A549 treated with dexamethasone at 1 μM for 4 hours (cell line): ENCODE results near the gene TCL1B. TPM values are rescaled to one million over a fixed set of nuclear protein-coding genes. Genes with fewer than 3 reads are reported as not detected.

Experiments
- total RNA-seq: library from RNA; stranded (reverse); fragments of 200-300 nt; extraction: Qiagen RNA extraction; gene quantifications from 5 replicates; pipeline ENCODE4 v1.2.3, GENCODE V29; 2022

Gene TCL1B, protein sequence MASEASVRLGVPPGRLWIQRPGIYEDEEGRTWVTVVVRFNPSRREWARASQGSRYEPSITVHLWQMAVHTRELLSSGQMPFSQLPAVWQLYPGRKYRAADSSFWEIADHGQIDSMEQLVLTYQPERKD
- not detected in 5 replicates for total RNA-seq

DNA sequence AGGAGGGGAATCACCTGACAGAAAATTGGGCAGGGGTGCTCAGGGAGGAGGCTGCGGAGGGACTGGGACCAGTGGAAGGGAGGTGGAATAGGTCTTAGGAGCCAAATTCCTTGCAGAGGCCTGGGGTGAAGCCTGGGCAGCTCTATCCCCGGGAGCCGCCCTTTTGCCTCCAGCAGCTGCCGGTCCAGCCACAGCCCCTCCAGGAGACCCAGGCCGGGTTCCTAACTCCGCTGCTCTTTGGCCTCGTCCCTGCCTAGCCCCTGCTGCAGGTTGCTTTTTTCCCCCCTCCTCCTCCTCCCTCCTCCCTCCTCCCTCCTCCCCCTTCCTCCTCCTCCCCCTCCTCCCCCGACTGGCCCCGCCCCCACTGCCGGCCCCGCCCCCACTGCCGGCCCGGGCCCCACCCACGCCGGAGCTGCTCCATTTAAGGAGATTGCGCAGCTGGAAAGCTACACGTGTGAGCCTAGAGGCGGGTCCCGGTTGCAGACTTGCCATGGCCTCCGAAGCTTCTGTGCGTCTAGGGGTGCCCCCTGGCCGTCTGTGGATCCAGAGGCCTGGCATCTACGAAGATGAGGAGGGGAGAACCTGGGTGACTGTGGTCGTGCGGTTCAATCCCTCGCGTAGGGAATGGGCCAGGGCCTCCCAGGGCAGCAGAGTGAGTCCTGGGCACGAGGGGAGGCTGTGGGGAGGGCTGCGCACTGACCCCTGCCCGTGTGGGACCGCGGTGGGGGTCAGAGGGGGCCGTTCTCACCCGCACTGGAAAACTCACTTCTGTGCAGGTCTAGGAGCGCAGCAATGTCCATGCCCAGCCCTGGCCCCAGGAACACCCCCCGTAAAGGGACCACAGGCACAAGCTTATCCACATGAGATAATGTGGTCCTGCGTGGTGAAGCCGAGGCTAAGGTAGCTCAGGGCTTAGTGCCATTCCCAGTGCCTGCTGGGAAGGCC, at the start of gene TCL1B:
Gene TCL1B (plus strand): TSS at position 449 of the 945 bp plus-strand sequence. CDS start 42 bp downstream, at position 491.

DNA sequence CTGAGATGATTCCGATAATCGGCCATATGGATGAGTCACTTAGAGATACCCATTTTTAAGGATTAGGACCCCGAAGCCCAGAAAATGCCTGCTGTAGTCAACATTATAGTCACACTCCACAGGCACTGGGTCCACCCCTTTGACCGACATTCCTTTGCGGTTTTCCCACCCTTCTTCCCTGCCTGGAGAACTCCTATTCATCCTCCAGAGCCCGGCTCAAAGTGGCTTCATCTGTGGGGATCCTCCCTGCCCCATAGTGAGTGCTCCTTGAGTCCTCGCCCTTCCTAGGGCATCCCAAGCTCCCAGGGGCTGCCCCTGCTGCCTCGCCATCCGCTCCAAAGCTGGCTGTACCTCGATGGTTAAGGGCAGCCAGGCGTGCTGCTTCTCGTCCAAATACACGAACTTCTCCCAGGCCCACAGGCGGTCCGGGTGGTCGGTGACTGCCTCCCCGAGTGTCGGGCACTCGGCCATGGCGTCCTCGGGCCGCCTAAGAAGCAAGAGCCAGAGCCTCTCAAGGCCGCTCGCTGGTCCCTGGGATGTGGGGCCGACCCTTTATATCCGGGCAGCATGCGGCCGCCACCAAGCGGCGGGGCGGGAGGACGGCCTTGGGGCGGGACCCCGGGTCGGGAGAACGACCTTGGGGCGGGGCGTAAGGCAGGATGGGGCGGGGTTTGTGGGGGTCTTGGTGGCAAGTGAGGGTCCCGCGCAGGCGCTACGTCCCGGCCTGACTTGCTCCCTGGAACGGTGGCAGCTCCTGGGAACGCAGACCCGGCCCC, 27.6 kb downstream of the TCL1B start, which contains the start of gene TCL1A:
Gene TCL1A (minus strand): TSS at position 530 of the 776 bp plus-strand sequence. CDS start 59 bp downstream, at position 471.

Other genes starting within 250 kb of the TCL1B start
- gene SYNE3, start 169.8 kb upstream of the TCL1B start, total RNA-seq, result 0.37 to 1.0 TPM (median 0.91 TPM) in 5 replicates
- 54.7 to 83.2 TPM (median 74.6 TPM) in 5 replicates for gene GLRX5, start 151.4 kb upstream of the TCL1B start, total RNA-seq
- gene TCL1A, start 27.7 kb downstream of the TCL1B start, total RNA-seq, result not detected in 5 replicates
- gene TUNAR, start 190.4 kb downstream of the TCL1B start, total RNA-seq, result not detected in 5 replicates